ENCODE measurements around the gene NTM.

DNA sequence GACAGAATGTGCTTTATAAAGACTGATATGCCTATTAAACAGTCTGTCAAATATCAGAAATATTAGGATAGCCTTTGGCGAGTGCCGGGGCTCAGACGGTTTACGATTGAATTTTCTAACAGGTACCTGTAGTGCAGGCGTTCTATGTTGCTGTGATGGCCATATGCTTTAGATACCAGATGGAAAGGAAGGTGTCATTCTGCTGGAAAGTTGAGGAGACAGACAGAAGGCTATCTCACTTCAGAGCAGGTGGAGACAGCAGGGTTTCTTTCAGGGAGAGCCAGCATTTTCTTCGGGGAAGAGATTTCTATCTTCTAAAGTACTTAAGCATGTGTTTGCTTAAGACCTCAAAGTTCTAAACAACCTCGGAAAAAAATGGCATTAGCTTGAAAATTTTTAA, 415.4 kb downstream of the NTM start:
- TF ChIP-seq POLR2AphosphoS5 (IDR thresholded peaks at IDR 0.05; ENCODE audit: low read depth, low read length) (no peak), POLR2A (IDR thresholded peaks at IDR 0.05; ENCODE audit: low read depth, low read length) (no peak)

All from GM12891 (cell line).